PC-3 (cell line): ENCODE measurements around the gene ASPSCR1. TPM values are rescaled to one million over a fixed set of nuclear protein-coding genes. Genes with fewer than 3 reads are reported as not detected.
A peak's percentile ranks its signal among the peaks of the same experiment; 100 is the strongest.

Experiments
- ATAC-seq: fragments of 200-7000 bp; cut with Tn5 transposase; 2 replicates; pipeline ENCODE4 v1.9.1; 2020; ENCODE audit warnings: mild to moderate bottlenecking, moderate library complexity
- BruUV-seq: library from RNA; stranded (reverse); fragments of 400-500 nt; replicated peaks from 2 replicates; lab custom pipeline; 2021; lab: Mats Ljungman, UMichigan
- CTCF ChIA-PET: fragments of 300-600 bp; sonication (Branson Sonifier 250); formaldehyde crosslinking; loops from one replicate; lab custom pipeline; 2022; ENCODE audit warnings: antibody characterized with exemption; lab: Charles Lee
- POLR2A ChIA-PET: fragments of 300-600 bp; sonication (Branson Sonifier 250); formaldehyde crosslinking; loops from one replicate; lab custom pipeline; 2022; ENCODE audit warnings: antibody characterized with exemption; ENCODE audit not compliant: unreplicated experiment; lab: Charles Lee
- DNase-seq: peaks from one replicate; pipeline ENCODE4 v3.0.0-alpha.2; 2015
- H2AFZ ChIP-seq: fragments of 300-600 bp; sonication (generic); 2 replicates; pipeline ENCODE4 v1.6.0; 2016; ENCODE audit warnings: antibody characterized with exemption, low read length
- H3F3A ChIP-seq: fragments of 300-600 bp; sonication (generic); one replicate; pipeline ENCODE4 v1.6.0; 2017; ENCODE audit warnings: antibody characterized with exemption, low read length, control low read depth, mild to moderate bottlenecking; ENCODE audit not compliant: unreplicated experiment
- H3K27ac ChIP-seq: fragments of 300-600 bp; sonication (generic); 2 replicates; pipeline ENCODE4 v1.5.1; 2016; ENCODE audit warnings: mild to moderate bottlenecking, low read length
- H3K27me3 ChIP-seq: fragments of 300-600 bp; sonication (generic); 2 replicates; pipeline ENCODE4 v1.6.1; 2016; ENCODE audit warnings: low read length, mixed read lengths
- H3K36me3 ChIP-seq: fragments of 300-600 bp; sonication (generic); 2 replicates; pipeline ENCODE4 v1.6.1; 2016; ENCODE audit warnings: low read depth, mixed run types, low read length, mixed read lengths
- H3K4me1 ChIP-seq: fragments of 300-600 bp; sonication (generic); 2 replicates; pipeline ENCODE4 v1.5.1; 2016; ENCODE audit warnings: low read length; ENCODE audit not compliant: insufficient read depth
- H3K4me2 ChIP-seq: fragments of 300-600 bp; sonication (generic); 2 replicates; pipeline ENCODE4 v1.6.0; 2016; ENCODE audit warnings: low read length
- H3K4me3 ChIP-seq: fragments of 300-600 bp; sonication (generic); 2 replicates; pipeline ENCODE4 v1.5.1; 2016; ENCODE audit warnings: mild to moderate bottlenecking, low read length, mixed read lengths
- H3K79me2 ChIP-seq: fragments of 300-600 bp; sonication (generic); 2 replicates; pipeline ENCODE4 v1.6.1; 2017; ENCODE audit warnings: low read length, mixed read lengths
- H3K9ac ChIP-seq: fragments of 300-600 bp; sonication (generic); 2 replicates; pipeline ENCODE4 v1.6.0; 2016; ENCODE audit warnings: mild to moderate bottlenecking, low read length
- H3K9me2 ChIP-seq: fragments of 300-600 bp; sonication (generic); replicated peaks from 2 replicates; pipeline ENCODE4 v1.6.1; 2016; ENCODE audit warnings: mixed run types, low read length, mixed read lengths
- H3K9me3 ChIP-seq: fragments of 300-600 bp; sonication (generic); 2 replicates; pipeline ENCODE4 v1.6.1; 2016; ENCODE audit warnings: low read length, mixed read lengths
- H4K20me1 ChIP-seq: fragments of 300-600 bp; sonication (generic); 2 replicates; pipeline ENCODE4 v1.6.1; 2016; ENCODE audit warnings: low read length, mixed read lengths
- EZH2 ChIP-seq: fragments of 300-600 bp; sonication (generic); IDR thresholded peaks from one replicate; pipeline ENCODE4 v1.6.1; 2017; ENCODE audit warnings: antibody characterized with exemption, mild to moderate bottlenecking, low read length; ENCODE audit not compliant: unreplicated experiment
- EZH2phosphoT487 ChIP-seq: fragments of 300-600 bp; sonication (generic); IDR thresholded peaks from 2 replicates; pipeline ENCODE4 v1.6.1; 2018; ENCODE audit warnings: mild to moderate bottlenecking, antibody characterized with exemption, low read length, borderline replicate concordance
- intact Hi-C: fragments of 100-400 bp; cut with micrococcal nuclease; formaldehyde crosslinking; loops from 2 replicates; pipeline ENCODE4 v1.9.0; 2023
- total RNA-seq: library from RNA; depleted of rRNA; stranded (reverse); fragments of >200 nt; gene quantifications from 2 replicates; pipeline ENCODE4 v1.2.3, GENCODE V29; 2014
- TF ChIP-seq, protein P1 (sequence below): fragments of 300-600 bp; sonication (generic); conservative IDR thresholded peaks from 2 replicates; pipeline ENCODE4 v1.5.1; 2017; ENCODE audit warnings: antibody characterized with exemption, low read depth, mild to moderate bottlenecking, low read length

Gene ASPSCR1
- total RNA-seq, 1 experiment from 2014 or later: 31.5 TPM

DNA sequence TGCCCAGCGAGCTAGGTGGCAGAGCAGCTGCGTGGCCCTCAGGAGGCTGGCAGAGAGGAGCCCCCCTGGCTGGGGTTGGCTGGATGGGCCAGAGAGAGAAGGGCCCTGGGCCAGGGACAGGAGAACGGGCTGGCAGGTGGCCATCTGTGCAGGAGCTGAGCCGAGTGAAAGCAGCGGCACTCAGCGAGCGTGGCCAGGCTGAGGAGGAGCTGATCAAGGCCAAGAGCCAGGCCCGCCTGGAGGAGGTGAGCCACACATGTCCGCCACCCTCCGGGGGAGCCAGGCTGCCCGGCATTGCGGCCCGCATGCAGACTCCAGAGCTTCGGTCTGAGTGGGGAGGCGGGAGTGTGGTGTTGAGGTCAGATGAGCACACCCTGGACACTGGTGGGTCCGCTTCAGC lies 52.0 kb downstream of the ASPSCR1 start:
- H2AFZ ChIP-seq: no peak overlapping the region
- no TSS peak for BruUV-seq
- no peaks in the 10 kb centered on the region for H4K20me1 ChIP-seq
- H3K9me2 ChIP-seq: no peaks in the 10 kb centered on the region
- H3K36me3 ChIP-seq: no peaks in the 10 kb centered on the region
- H3K27ac ChIP-seq: no peak overlapping the region
- H3K4me3 ChIP-seq: no peak overlapping the region
- H3K9ac ChIP-seq: no peak overlapping the region
- intact Hi-C loops: no loop called here
- no peak for ATAC-seq
- ChIA-PET POLR2A (no interaction called here), CTCF (interaction anchor here (0.6 kb wide), 1 partner anchor 8 kb away, joined by 3 read pairs; the partner anchor contains the start of gene DCXR)
- peaks cover 5% of the 10 kb centered on the region for H3K79me2 ChIP-seq
- H3K27me3 ChIP-seq: no peaks in the 10 kb centered on the region
- H3K4me2 ChIP-seq: no peak overlapping the region
- TF ChIP-seq, protein P1, sequence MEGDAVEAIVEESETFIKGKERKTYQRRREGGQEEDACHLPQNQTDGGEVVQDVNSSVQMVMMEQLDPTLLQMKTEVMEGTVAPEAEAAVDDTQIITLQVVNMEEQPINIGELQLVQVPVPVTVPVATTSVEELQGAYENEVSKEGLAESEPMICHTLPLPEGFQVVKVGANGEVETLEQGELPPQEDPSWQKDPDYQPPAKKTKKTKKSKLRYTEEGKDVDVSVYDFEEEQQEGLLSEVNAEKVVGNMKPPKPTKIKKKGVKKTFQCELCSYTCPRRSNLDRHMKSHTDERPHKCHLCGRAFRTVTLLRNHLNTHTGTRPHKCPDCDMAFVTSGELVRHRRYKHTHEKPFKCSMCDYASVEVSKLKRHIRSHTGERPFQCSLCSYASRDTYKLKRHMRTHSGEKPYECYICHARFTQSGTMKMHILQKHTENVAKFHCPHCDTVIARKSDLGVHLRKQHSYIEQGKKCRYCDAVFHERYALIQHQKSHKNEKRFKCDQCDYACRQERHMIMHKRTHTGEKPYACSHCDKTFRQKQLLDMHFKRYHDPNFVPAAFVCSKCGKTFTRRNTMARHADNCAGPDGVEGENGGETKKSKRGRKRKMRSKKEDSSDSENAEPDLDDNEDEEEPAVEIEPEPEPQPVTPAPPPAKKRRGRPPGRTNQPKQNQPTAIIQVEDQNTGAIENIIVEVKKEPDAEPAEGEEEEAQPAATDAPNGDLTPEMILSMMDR: no peak
- TF ChIP-seq EZH2phosphoT487: no peak
- no peak for TF ChIP-seq EZH2
- DNase-seq: no peak
- no peaks in the 10 kb centered on the region for H3K9me3 ChIP-seq
- peaks cover 11% of the 10 kb centered on the region; the same call in 1 of the 2 replicates for H3K4me1 ChIP-seq
- no peaks in the 10 kb centered on the region for H3F3A ChIP-seq

DNA sequence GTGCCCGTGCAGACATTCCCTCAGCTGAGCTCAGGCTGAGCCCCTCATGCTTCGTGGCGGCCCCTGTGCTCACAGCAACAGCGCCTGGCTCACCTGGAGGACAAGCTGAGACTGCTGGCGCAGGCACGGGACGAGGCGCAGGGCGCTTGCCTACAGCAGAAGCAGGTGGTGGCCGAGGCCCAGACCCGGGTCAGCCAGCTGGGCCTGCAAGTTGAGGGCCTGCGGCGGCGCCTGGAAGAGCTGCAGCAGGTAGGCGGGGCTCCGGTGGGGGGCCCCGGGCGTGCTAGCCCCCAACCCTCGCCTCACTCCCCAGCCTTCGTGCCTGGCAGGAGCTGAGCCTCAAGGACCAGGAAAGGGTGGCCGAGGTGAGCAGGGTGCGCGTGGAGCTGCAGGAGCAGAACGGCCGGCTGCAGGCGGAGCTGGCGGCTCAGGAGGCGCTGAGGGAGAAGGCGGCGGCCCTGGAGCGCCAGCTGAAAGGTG lies 52.6 kb downstream of the ASPSCR1 start:
- H3K4me2 ChIP-seq: peak overlapping the region; percentile 94; the same call in 1 of the 2 replicates
- peak; percentile 0; the same call in 1 of the 2 replicates for ATAC-seq
- BruUV-seq: no TSS peak

More for the DNA sequence above, 52.6 kb downstream of the ASPSCR1 start:
- DNase-seq: no peak
- Histone ChIP-seq H4K20me1 (no peaks in the 10 kb centered on the region), H3K4me1 (0 out of 2 replicates have a peak, but pooled peaks cover 8% of the 10 kb centered on the region), H3K27ac (no peak overlapping the region), H3K36me3 (no peaks in the 10 kb centered on the region), H2AFZ (no peak overlapping the region), H3K27me3 (no peaks in the 10 kb centered on the region), H3K79me2 (no peaks in the 10 kb centered on the region), H3K4me3 (peak overlapping the region; percentile 79; the same call in 1 of the 2 replicates), H3K9me3 (no peaks in the 10 kb centered on the region), H3K9me2 (no peaks in the 10 kb centered on the region), H3F3A (no peaks in the 10 kb centered on the region), H3K9ac (no peak overlapping the region)
- TF ChIP-seq, protein P1: no peak
- TF ChIP-seq EZH2phosphoT487: no peak
- no peak for TF ChIP-seq EZH2
- intact Hi-C loops: no loop called here
- ChIA-PET POLR2A (no interaction called here), CTCF (interaction anchor here (0.6 kb wide), 1 partner anchor 8 kb away, joined by 3 read pairs; the partner anchor contains the start of gene DCXR)
